AG10803 (cell line): ENCODE data around the gene COX10.

Experiments used
- DNase-seq: peaks from one replicate; pipeline ENCODE4 v3.0.0; 2010; ENCODE audit warnings: low read depth
- H3K4me3 ChIP-seq: 2 replicates; pipeline ENCODE4 v1.5.1; 2011; ENCODE audit warnings: mild to moderate bottlenecking, low read length, control low read depth
- TF ChIP-seq, protein P1 (sequence below): conservative IDR thresholded peaks from 2 replicates; pipeline ENCODE4 v1.5.1; 2011; ENCODE audit warnings: mild to moderate bottlenecking, low read length, control low read depth, inconsistent platforms

COX10 gene

DNA sequence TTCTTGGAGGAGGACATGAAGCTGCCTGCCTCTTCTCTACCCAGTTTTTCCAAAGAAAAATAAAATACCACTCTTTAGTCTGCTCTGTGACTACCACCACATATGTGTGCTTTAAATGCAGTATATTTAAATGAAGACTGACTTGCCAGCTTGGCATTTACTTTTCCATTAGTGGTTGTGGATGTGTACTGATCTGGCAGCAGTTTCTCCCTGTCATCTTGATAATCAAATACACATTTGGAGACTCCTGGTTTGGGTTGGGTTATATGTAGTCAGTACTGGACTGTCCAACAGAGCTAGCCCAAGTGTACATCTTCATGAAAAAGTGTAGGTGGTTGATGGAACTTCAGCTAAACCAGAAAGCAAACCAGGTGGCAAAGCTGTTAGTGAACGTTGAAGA, 19.9 kb downstream of the COX10 start:
- TF ChIP-seq, protein P1, sequence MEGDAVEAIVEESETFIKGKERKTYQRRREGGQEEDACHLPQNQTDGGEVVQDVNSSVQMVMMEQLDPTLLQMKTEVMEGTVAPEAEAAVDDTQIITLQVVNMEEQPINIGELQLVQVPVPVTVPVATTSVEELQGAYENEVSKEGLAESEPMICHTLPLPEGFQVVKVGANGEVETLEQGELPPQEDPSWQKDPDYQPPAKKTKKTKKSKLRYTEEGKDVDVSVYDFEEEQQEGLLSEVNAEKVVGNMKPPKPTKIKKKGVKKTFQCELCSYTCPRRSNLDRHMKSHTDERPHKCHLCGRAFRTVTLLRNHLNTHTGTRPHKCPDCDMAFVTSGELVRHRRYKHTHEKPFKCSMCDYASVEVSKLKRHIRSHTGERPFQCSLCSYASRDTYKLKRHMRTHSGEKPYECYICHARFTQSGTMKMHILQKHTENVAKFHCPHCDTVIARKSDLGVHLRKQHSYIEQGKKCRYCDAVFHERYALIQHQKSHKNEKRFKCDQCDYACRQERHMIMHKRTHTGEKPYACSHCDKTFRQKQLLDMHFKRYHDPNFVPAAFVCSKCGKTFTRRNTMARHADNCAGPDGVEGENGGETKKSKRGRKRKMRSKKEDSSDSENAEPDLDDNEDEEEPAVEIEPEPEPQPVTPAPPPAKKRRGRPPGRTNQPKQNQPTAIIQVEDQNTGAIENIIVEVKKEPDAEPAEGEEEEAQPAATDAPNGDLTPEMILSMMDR: no peak
- peak; percentile 40 for DNase-seq
- H3K4me3 ChIP-seq: no peak overlapping the region

DNA sequence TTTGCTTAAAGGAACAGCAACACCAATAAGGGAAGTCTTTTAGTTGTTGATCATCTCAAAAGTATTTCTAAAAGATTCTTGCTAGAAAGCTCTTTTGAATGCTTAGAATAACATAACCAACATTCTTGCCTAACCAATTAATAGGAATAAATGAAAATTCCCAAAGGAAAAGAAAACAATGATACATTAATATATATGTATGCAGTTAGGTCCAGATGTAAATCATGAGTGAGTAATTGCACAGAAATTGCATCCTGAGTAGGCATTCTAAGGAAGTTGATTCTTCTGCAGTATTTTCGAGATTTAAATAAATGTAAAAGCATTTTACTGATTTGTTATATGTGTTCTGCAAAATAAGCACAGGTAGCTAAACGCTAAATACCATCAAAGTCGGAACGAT, 22.1 kb downstream of the COX10 start:
- no peak overlapping the region for H3K4me3 ChIP-seq
- TF ChIP-seq, protein P1: no peak
- DNase-seq: peak; percentile 22

DNA sequence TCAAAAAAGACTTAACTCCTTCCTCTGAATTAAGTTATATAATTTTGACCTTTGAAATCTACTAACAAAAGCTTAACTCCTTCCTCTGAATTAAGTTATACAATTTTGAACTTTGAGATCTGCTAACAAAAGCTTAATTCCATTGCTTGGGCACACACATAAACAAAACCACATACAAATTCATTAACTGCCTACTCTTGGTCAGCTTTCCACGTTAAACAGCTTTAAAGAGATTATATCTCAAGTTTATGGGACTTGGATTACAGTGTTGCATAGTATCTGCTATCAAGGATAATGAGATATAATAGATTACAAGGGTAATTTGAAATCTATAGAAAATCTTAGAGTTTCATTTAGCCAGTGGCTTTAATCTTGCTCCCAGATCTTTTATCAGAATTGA, 23.5 kb downstream of the COX10 start:
- H3K4me3 ChIP-seq: no peak overlapping the region
- no peak for DNase-seq
- TF ChIP-seq, protein P1: no peak

DNA sequence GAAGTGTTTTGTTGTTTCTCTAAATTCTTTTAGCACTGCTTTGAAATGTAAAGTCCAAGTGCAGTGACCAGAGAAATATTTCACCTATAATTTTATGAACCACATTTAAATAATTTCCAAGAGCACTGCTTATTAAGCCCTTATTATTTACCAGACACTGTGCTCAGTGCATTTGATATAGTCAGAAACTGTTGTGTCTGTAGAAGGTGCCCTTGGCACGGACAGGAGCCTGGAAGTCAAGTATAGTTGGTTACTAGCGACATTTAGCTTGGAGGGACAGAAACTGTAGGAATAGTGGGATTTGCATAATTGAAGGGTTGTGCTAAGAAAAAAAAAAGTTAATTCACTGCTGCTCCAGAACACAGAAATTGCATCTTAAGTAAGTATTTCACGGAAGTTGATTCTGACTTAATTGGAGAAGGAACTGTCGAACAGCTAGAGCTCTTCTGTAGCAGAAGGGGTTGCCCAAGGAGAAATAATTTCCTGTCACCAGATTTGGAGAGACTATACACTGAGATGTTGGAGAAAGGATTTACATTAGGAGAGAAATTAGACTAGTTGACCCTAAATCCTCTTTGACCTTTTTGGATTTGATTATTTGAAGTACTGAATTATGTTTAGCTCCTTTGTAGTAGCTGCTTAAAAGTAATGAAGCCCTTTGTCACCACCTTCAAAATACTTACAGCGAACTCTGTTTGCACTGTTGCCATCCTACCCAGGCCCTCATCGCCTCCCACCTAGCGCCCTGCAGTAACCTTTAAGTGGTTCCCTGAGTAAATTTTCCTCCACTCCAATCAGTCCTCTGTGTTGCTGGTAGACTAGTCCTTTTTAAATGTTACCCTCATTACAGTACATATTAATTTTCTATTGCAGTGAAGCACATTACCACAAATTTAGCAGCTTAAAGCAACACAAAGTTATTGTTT, 25.6 kb downstream of the COX10 start:
- no peak for DNase-seq
- TF ChIP-seq, protein P1: no peak
- no peak overlapping the region for H3K4me3 ChIP-seq

DNA sequence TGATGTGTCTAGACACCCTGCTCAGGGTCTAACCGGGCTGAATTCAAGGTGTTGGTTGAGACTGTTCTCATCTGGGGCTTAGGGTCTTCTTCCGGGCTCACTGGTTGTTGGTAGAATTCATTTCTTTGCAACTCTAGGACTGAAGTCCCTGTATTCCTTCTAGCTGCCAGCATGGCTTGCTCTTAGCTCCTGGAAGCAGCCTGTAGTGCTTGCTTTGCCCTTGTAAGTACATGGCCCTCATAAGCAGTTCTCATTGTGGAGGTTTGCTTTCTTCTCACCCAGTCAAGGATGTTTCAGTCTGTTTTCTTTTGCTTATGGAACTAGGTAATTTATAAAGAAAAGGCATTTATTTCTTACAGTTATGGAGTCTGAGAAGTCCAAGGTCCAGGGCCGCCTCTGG, 26.3 kb downstream of the COX10 start:
- H3K4me3 ChIP-seq: no peak overlapping the region
- DNase-seq: no peak
- TF ChIP-seq, protein P1: no peak

DNA sequence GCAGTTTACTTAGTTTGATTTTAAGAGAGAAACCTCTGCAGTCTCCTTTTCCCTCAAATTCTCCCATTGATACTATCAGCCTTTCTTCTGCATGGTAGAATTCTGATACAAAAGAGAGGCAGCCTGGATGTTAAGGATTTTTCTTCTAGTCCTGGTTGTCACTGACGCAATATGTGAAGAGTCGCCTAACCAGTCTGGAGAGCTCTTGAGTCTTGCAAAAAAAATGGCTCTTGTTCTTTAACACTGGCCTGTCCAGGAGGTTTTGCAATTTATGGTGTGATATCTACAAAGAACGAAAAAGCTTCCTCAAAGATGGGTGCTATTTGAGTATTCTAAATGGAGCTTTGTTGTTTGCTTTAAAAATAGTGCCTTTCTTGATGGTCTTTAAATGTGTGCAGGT, 28.9 kb downstream of the COX10 start:
- TF ChIP-seq, protein P1: no peak
- no peak for DNase-seq
- no peak overlapping the region for H3K4me3 ChIP-seq

DNA sequence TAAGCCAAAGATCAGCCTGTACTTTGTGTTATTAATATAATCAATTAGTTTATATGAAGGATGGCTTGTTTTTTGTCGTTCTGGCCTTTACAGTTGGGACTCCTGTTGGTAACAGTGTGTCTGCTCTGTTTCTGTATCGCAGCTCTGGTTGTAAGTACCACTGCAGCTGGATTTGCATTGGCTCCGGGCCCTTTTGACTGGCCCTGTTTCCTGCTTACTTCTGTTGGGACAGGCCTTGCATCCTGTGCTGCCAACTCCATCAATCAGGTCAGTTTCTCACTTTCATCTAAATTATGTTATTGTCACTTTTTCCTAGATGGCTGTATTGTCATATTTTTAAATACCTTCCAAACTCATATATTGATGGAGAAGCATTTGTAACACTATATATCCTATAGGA, 32.7 kb downstream of the COX10 start:
- DNase-seq: no peak
- H3K4me3 ChIP-seq: no peak overlapping the region
- TF ChIP-seq, protein P1: no peak
